HepG2 (cell line): ENCODE results near the gene HPCAL1. TPM values are rescaled to one million over a fixed set of nuclear protein-coding genes. Genes with fewer than 3 reads are reported as not detected.
A peak's percentile ranks its signal among the peaks of the same experiment; 100 is the strongest.

Experiments
- ISL2 ChIP-seq: sonication (generic); formaldehyde crosslinking; IDR thresholded peaks from 2 replicates; pipeline ENCODE4 v1.5.0; 2020; ENCODE audit warnings: missing genetic modification reagents
- NCOR1 ChIP-seq: fragments of 200-600 bp; sonication (generic); IDR thresholded peaks from 2 replicates; pipeline ENCODE4 v1.7.0; 2017; ENCODE audit warnings: antibody characterized with exemption, low read length, borderline replicate concordance
- XRCC5 ChIP-seq: fragments of 200-400 bp; formaldehyde crosslinking; optimal IDR thresholded peaks from 2 replicates; pipeline ENCODE3; 2017; ENCODE audit warnings: mild to moderate bottlenecking, low read length
- ZBTB1 ChIP-seq: sonication (generic); formaldehyde crosslinking; IDR thresholded peaks from 2 replicates; pipeline ENCODE4 v1.4.0; 2020; ENCODE audit warnings: missing genetic modification reagents, borderline replicate concordance
- ZKSCAN1 ChIP-seq: fragments of 150-350 bp; IDR thresholded peaks from 2 replicates; pipeline ENCODE4 v1.6.1; 2014; ENCODE audit warnings: low read length
- ZMYM4 ChIP-seq: sonication (generic); formaldehyde crosslinking; IDR thresholded peaks from 2 replicates; pipeline ENCODE4 v1.8.1; 2023; ENCODE audit warnings: mild to moderate bottlenecking, missing genetic modification reagents
- ZNF331 ChIP-seq: sonication (generic); formaldehyde crosslinking; IDR thresholded peaks from 2 replicates; pipeline ENCODE4 v1.4.0; 2020; ENCODE audit warnings: missing genetic modification reagents
- ZNF567 ChIP-seq: sonication (generic); formaldehyde crosslinking; IDR thresholded peaks from 2 replicates; pipeline ENCODE4 v1.8.1; 2023; ENCODE audit warnings: mild to moderate bottlenecking, missing genetic modification reagents, borderline replicate concordance
- ZZZ3 ChIP-seq: sonication (generic); formaldehyde crosslinking; IDR thresholded peaks from 2 replicates; pipeline ENCODE4 v1.4.0; 2020; ENCODE audit warnings: missing genetic modification reagents, mild to moderate bottlenecking, borderline replicate concordance
- polyA plus RNA-seq, 8 experiments: library from polyadenylated mRNA; depleted of rRNA in 3 of 8; stranded (reverse) in 7 of 8; unstranded in 1 of 8; fragments of >200 nt; fragmentation: Illumina TruSeq in 4 of 8; extraction: Trizol in 4 of 8; gene quantifications; 2 replicates each; pipeline versions ENCODE4 v1.2.1 to v1.2.3, GENCODE V29; 2011 to 2016; ENCODE audit warnings: low read depth in 4 of 8, missing spikeins in 1 of 8, mixed read lengths in 1 of 8; ENCODE audit not compliant: insufficient read depth in 1 of 8
- total RNA-seq, 5 experiments: library from RNA; depleted of rRNA; stranded (reverse); fragments of >200 nt; fragmentation: Illumina TruSeq; extraction: Trizol; gene quantifications; 2 replicates each; pipeline ENCODE4 v1.2.3, GENCODE V29; 2016; ENCODE audit warnings: low read depth in 1 of 5
- TF ChIP-seq, protein P1 (sequence below): sonication (generic); formaldehyde crosslinking; IDR thresholded peaks from 2 replicates; pipeline ENCODE4 v1.5.1; 2020; ENCODE audit warnings: mild to moderate bottlenecking, missing genetic modification reagents, borderline replicate concordance
- TF ChIP-seq, protein P2 (sequence below): sonication (generic); formaldehyde crosslinking; IDR thresholded peaks from 2 replicates; pipeline ENCODE4 v1.5.0; 2020; ENCODE audit warnings: mild to moderate bottlenecking, missing genetic modification reagents
- TF ChIP-seq, protein P3 (sequence below): sonication (generic); formaldehyde crosslinking; IDR thresholded peaks from 2 replicates; pipeline ENCODE4 v1.4.0; 2020; ENCODE audit warnings: missing genetic modification reagents, borderline replicate concordance
- TF ChIP-seq, protein P4 (sequence below): sonication (generic); formaldehyde crosslinking; IDR thresholded peaks from 2 replicates; pipeline ENCODE4 v1.4.0; 2020; ENCODE audit warnings: mild to moderate bottlenecking, missing genetic modification reagents

The HPCAL1 gene
- total and polyA plus RNA-seq, 2 of the 13 experiments (the other 11 are each of a cell fraction or from before 2014, with no cell fraction given), result 29.5 to 29.9 TPM

DNA sequence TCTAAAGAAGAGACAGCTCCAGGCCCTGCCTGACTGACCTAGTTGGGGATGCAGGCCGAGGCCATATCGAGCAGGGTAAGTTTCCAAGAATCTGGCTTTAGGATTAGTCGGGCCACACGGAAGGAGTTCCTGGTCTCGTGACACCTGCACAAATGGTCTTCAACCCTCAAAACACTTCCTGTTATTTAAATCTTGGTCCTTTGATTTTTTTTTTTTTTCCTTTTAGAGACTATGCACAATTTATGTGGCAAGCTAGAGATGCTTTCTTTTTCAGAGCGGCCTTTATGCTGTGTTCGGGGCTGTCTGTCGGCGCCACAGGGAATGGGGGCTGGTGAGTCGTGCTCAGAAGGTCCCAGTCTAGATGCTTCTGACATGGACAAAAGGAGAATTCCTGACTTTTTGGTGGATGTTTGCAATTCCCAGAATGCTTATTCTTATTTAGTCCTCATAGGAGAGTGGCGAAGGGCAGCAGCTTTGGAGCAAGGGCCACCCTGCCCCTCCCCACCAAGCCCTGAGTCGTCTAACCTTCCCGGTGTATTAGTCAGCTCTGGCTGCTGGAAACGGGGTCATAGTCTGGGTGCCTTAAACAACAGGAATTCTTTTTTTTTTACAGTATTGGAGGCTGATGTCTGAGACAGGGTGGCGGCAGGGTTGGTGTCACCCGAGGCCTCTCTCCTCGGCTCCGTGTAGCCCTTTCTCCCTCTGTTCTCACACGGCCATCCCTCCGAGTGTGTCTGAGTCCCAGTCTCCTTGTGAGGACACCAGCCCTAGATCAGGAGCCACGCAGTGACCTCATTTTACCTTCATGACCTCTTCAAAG lies 27.4 kb downstream of the HPCAL1 start (continued):
- TF ChIP-seq, protein P1, sequence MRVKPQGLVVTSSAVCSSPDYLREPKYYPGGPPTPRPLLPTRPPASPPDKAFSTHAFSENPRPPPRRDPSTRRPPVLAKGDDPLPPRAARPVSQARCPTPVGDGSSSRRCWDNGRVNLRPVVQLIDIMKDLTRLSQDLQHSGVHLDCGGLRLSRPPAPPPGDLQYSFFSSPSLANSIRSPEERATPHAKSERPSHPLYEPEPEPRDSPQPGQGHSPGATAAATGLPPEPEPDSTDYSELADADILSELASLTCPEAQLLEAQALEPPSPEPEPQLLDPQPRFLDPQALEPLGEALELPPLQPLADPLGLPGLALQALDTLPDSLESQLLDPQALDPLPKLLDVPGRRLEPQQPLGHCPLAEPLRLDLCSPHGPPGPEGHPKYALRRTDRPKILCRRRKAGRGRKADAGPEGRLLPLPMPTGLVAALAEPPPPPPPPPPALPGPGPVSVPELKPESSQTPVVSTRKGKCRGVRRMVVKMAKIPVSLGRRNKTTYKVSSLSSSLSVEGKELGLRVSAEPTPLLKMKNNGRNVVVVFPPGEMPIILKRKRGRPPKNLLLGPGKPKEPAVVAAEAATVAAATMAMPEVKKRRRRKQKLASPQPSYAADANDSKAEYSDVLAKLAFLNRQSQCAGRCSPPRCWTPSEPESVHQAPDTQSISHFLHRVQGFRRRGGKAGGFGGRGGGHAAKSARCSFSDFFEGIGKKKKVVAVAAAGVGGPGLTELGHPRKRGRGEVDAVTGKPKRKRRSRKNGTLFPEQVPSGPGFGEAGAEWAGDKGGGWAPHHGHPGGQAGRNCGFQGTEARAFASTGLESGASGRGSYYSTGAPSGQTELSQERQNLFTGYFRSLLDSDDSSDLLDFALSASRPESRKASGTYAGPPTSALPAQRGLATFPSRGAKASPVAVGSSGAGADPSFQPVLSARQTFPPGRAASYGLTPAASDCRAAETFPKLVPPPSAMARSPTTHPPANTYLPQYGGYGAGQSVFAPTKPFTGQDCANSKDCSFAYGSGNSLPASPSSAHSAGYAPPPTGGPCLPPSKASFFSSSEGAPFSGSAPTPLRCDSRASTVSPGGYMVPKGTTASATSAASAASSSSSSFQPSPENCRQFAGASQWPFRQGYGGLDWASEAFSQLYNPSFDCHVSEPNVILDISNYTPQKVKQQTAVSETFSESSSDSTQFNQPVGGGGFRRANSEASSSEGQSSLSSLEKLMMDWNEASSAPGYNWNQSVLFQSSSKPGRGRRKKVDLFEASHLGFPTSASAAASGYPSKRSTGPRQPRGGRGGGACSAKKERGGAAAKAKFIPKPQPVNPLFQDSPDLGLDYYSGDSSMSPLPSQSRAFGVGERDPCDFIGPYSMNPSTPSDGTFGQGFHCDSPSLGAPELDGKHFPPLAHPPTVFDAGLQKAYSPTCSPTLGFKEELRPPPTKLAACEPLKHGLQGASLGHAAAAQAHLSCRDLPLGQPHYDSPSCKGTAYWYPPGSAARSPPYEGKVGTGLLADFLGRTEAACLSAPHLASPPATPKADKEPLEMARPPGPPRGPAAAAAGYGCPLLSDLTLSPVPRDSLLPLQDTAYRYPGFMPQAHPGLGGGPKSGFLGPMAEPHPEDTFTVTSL, result peak; percentile 59; the same call in 1 of the 2 replicates
- TF ChIP-seq, protein P2, sequence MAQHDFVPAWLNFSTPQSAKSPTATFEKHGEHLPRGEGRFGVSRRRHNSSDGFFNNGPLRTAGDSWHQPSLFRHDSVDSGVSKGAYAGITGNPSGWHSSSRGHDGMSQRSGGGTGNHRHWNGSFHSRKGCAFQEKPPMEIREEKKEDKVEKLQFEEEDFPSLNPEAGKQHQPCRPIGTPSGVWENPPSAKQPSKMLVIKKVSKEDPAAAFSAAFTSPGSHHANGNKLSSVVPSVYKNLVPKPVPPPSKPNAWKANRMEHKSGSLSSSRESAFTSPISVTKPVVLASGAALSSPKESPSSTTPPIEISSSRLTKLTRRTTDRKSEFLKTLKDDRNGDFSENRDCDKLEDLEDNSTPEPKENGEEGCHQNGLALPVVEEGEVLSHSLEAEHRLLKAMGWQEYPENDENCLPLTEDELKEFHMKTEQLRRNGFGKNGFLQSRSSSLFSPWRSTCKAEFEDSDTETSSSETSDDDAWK (CRISPR knock-in tag), result no peak
- TF ChIP-seq ZZZ3 (CRISPR knock-in tag), result no peak
- no peak for TF ChIP-seq ZBTB1 (CRISPR knock-in tag)
- peak; percentile 19; the same call in 1 of the 2 replicates for TF ChIP-seq ZKSCAN1
- TF ChIP-seq, protein P3, sequence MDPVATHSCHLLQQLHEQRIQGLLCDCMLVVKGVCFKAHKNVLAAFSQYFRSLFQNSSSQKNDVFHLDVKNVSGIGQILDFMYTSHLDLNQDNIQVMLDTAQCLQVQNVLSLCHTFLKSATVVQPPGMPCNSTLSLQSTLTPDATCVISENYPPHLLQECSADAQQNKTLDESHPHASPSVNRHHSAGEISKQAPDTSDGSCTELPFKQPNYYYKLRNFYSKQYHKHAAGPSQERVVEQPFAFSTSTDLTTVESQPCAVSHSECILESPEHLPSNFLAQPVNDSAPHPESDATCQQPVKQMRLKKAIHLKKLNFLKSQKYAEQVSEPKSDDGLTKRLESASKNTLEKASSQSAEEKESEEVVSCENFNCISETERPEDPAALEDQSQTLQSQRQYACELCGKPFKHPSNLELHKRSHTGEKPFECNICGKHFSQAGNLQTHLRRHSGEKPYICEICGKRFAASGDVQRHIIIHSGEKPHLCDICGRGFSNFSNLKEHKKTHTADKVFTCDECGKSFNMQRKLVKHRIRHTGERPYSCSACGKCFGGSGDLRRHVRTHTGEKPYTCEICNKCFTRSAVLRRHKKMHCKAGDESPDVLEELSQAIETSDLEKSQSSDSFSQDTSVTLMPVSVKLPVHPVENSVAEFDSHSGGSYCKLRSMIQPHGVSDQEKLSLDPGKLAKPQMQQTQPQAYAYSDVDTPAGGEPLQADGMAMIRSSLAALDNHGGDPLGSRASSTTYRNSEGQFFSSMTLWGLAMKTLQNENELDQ, result no peak
- no peak for TF ChIP-seq ISL2
- no peak for TF ChIP-seq ZNF331 (CRISPR knock-in tag)
- TF ChIP-seq, protein P4, sequence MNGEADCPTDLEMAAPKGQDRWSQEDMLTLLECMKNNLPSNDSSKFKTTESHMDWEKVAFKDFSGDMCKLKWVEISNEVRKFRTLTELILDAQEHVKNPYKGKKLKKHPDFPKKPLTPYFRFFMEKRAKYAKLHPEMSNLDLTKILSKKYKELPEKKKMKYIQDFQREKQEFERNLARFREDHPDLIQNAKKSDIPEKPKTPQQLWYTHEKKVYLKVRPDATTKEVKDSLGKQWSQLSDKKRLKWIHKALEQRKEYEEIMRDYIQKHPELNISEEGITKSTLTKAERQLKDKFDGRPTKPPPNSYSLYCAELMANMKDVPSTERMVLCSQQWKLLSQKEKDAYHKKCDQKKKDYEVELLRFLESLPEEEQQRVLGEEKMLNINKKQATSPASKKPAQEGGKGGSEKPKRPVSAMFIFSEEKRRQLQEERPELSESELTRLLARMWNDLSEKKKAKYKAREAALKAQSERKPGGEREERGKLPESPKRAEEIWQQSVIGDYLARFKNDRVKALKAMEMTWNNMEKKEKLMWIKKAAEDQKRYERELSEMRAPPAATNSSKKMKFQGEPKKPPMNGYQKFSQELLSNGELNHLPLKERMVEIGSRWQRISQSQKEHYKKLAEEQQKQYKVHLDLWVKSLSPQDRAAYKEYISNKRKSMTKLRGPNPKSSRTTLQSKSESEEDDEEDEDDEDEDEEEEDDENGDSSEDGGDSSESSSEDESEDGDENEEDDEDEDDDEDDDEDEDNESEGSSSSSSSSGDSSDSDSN (CRISPR knock-in tag), result 0 out of 2 replicates have a peak, but pooled peaks have one; percentile 1
- peak; percentile 29; the same call in 1 of the 2 replicates for TF ChIP-seq NCOR1
- TF ChIP-seq ZNF567 (CRISPR knock-in tag), result 0 out of 2 replicates have a peak, but pooled peaks have one; percentile 56
- TF ChIP-seq ZMYM4 (CRISPR knock-in tag), result peak; percentile 31; the same call in 1 of the 2 replicates
- TF ChIP-seq XRCC5, result peak; percentile 43
